Activated CD4-positive, alpha-beta T cell treated with anti-CD3 and anti-CD28 coated beads, Interleukin-2, amount 10 ng/mL, durations not matched to agents 24 days and 14 days (primary cell): ENCODE measurements around the gene ECEL1. TPM values are rescaled to one million over a fixed set of nuclear protein-coding genes. Genes with fewer than 3 reads are reported as not detected.

ENCODE experiments used
- DNase-seq: peaks from one replicate; pipeline ENCODE4 v3.0.0; 2022
- H3K27ac Mint-ChIP-seq: one replicate; pipeline ENCODE4 v1.8.0; 2022; ENCODE audit warnings: mild to moderate bottlenecking, mixed read lengths
- H3K27me3 Mint-ChIP-seq: one replicate; pipeline ENCODE4 v1.8.0; 2022; ENCODE audit warnings: mixed read lengths
- H3K36me3 Mint-ChIP-seq: one replicate; pipeline ENCODE4 v1.8.0; 2022; ENCODE audit warnings: low read depth, mild to moderate bottlenecking, mixed read lengths
- H3K4me1 Mint-ChIP-seq: one replicate; pipeline ENCODE4 v1.8.0; 2021; ENCODE audit warnings: mixed read lengths
- H3K4me3 Mint-ChIP-seq: one replicate; pipeline ENCODE4 v1.8.0; 2022; ENCODE audit warnings: mild to moderate bottlenecking, moderate library complexity, mixed read lengths
- H3K9me3 Mint-ChIP-seq: one replicate; pipeline ENCODE4 v1.8.0; 2021; ENCODE audit warnings: mixed read lengths
- intact Hi-C: fragments of 100-400 bp; cut with micrococcal nuclease; formaldehyde crosslinking; loops from one replicate; pipeline ENCODE4 v1.15.1; 2023
- total RNA-seq: library from RNA; stranded (reverse); gene quantifications from 2 replicates; pipeline ENCODE4 v1.2.3, GENCODE V29; 2022

ECEL1 gene
- total RNA-seq, 1 donor from 2014 or later = 0.19 TPM

- Mint-ChIP-seq H3K27ac (no peak overlapping the region), H3K27me3 (peaks cover 39% of the 10 kb centered on the region), H3K9me3 (no peaks in the 10 kb centered on the region), H3K4me3 (no peak overlapping the region), H3K4me1 (peaks cover 4% of the 10 kb centered on the region), H3K36me3 (no peaks in the 10 kb centered on the region)
- intact Hi-C loops = loop anchor here (10.0 kb wide), 1 partner anchor 72 kb away; no protein-coding TSS in a partner anchor
- DNase-seq = no peak
Observed at GRCh38 chr2:232486558-232487384, 863 bp downstream of the ECEL1 start.

GRCh38 chr2:232485757-232486557 is 1.7 kb downstream of the ECEL1 start:
- no peak overlapping the region for H3K4me3 Mint-ChIP-seq
- intact Hi-C loops = loop anchor here (10.0 kb wide), 1 partner anchor 71 kb away; no protein-coding TSS in a partner anchor

GRCh38 chr2:232485348-232485756 is 2.3 kb downstream of the ECEL1 start:
- no peak for DNase-seq
- intact Hi-C loops = loop anchor here (10.0 kb wide), 1 partner anchor 71 kb away; no protein-coding TSS in a partner anchor
- Mint-ChIP-seq H3K4me3 (no peak overlapping the region), H3K27ac (no peak overlapping the region), H3K9me3 (no peaks in the 10 kb centered on the region), H3K36me3 (no peaks in the 10 kb centered on the region), H3K27me3 (peaks cover 39% of the 10 kb centered on the region), H3K4me1 (peaks cover 4% of the 10 kb centered on the region)

More at GRCh38 chr2:232485757-232486557, 1.7 kb downstream of the ECEL1 start:
- Mint-ChIP-seq H3K27me3 (peaks cover 39% of the 10 kb centered on the region), H3K9me3 (no peaks in the 10 kb centered on the region), H3K36me3 (no peaks in the 10 kb centered on the region), H3K27ac (no peak overlapping the region), H3K4me1 (peaks cover 4% of the 10 kb centered on the region)
- no peak for DNase-seq

- no peak overlapping the region for H3K4me3 Mint-ChIP-seq
- no peak for DNase-seq
- intact Hi-C loops = loop anchor here (10.0 kb wide), 1 partner anchor 70 kb away; no protein-coding TSS in a partner anchor
- no peaks in the 10 kb centered on the region for H3K36me3 Mint-ChIP-seq
- H3K27me3 Mint-ChIP-seq = peaks cover 34% of the 10 kb centered on the region
- peaks cover 4% of the 10 kb centered on the region for H3K4me1 Mint-ChIP-seq
- H3K9me3 Mint-ChIP-seq = no peaks in the 10 kb centered on the region
- no peak overlapping the region for H3K27ac Mint-ChIP-seq
Observed at GRCh38 chr2:232484628-232485347, 2.8 kb downstream of the ECEL1 start.

GRCh38 chr2:232483923-232484627 is 3.6 kb downstream of the ECEL1 start:
- peaks cover 4% of the 10 kb centered on the region for H3K4me1 Mint-ChIP-seq
- H3K9me3 Mint-ChIP-seq = no peaks in the 10 kb centered on the region
- peaks cover 28% of the 10 kb centered on the region for H3K27me3 Mint-ChIP-seq
- no peak for DNase-seq
- H3K4me3 Mint-ChIP-seq = no peak overlapping the region
- H3K27ac Mint-ChIP-seq = no peak overlapping the region
- intact Hi-C loops = loop anchor here (10.0 kb wide), 1 partner anchor 69 kb away; no protein-coding TSS in a partner anchor
- no peaks in the 10 kb centered on the region for H3K36me3 Mint-ChIP-seq

GRCh38 chr2:232483311-232483922 is 4.2 kb downstream of the ECEL1 start:
- Mint-ChIP-seq H3K4me1 (peaks cover 4% of the 10 kb centered on the region), H3K4me3 (no peak overlapping the region), H3K36me3 (no peaks in the 10 kb centered on the region), H3K27ac (no peak overlapping the region), H3K27me3 (peaks cover 22% of the 10 kb centered on the region), H3K9me3 (no peaks in the 10 kb centered on the region)
- no peak for DNase-seq
- intact Hi-C loops = loop anchor here (10.0 kb wide), 1 partner anchor 69 kb away; no protein-coding TSS in a partner anchor

GRCh38 chr2:232482301-232483238 is 5.1 kb downstream of the ECEL1 start:
- Mint-ChIP-seq H3K4me3 (no peak overlapping the region), H3K27ac (no peak overlapping the region), H3K27me3 (peaks cover 19% of the 10 kb centered on the region), H3K36me3 (no peaks in the 10 kb centered on the region), H3K9me3 (no peaks in the 10 kb centered on the region), H3K4me1 (peaks cover 4% of the 10 kb centered on the region)
- intact Hi-C loops = loop anchor here (10.0 kb wide), 1 partner anchor 68 kb away; no protein-coding TSS in a partner anchor
- DNase-seq = no peak

- intact Hi-C loops = loop anchor here (10.0 kb wide), 1 partner anchor 67 kb away; no protein-coding TSS in a partner anchor
- no peaks in the 10 kb centered on the region for H3K9me3 Mint-ChIP-seq
- peaks cover 17% of the 10 kb centered on the region for H3K27me3 Mint-ChIP-seq
- no peak overlapping the region for H3K27ac Mint-ChIP-seq
- no peak for DNase-seq
- H3K36me3 Mint-ChIP-seq = no peaks in the 10 kb centered on the region
- H3K4me3 Mint-ChIP-seq = no peak overlapping the region
- peaks cover 4% of the 10 kb centered on the region for H3K4me1 Mint-ChIP-seq
Observed at GRCh38 chr2:232481322-232482140, 6.1 kb downstream of the ECEL1 start.

GRCh38 chr2:232480201-232481190 is 7.1 kb downstream of the ECEL1 start:
- no peaks in the 10 kb centered on the region for H3K9me3 Mint-ChIP-seq
- H3K27ac Mint-ChIP-seq = no peak overlapping the region
- H3K27me3 Mint-ChIP-seq = peaks cover 19% of the 10 kb centered on the region
- H3K4me3 Mint-ChIP-seq = no peak overlapping the region
- intact Hi-C loops = loop anchor here (10.0 kb wide), 1 partner anchor 66 kb away; no protein-coding TSS in a partner anchor
- H3K4me1 Mint-ChIP-seq = peaks cover 4% of the 10 kb centered on the region
- no peaks in the 10 kb centered on the region for H3K36me3 Mint-ChIP-seq
- no peak for DNase-seq
